T47D (cell line): ENCODE data around the gene MMEL1.
"Not testable (repeated sequence)": the region's sequence is repeated elsewhere in the genome, so short reads cannot be mapped to it uniquely, and the experiment has no call there.

Experiments used
- DNase-seq, 2 experiments: peaks; one replicate each; pipeline versions ENCODE4 v3.0.0 to v3.0.0-alpha.2; 2011 to 2012; ENCODE audit warnings: low read depth in 1 of 2, low spot score in 1 of 2
- JUND ChIP-seq: IDR thresholded peaks from 2 replicates; pipeline ENCODE4 v1.6.1; 2012; ENCODE audit warnings: low read depth
- in situ Hi-C: cut with HindIII; loops from 2 replicates; pipeline ENCODE4 v1.10.0; 2016; ENCODE audit warnings: low sequenced_read_pairs, low pct_unique_long_range_greater_than_20kb

Gene MMEL1

DNA sequence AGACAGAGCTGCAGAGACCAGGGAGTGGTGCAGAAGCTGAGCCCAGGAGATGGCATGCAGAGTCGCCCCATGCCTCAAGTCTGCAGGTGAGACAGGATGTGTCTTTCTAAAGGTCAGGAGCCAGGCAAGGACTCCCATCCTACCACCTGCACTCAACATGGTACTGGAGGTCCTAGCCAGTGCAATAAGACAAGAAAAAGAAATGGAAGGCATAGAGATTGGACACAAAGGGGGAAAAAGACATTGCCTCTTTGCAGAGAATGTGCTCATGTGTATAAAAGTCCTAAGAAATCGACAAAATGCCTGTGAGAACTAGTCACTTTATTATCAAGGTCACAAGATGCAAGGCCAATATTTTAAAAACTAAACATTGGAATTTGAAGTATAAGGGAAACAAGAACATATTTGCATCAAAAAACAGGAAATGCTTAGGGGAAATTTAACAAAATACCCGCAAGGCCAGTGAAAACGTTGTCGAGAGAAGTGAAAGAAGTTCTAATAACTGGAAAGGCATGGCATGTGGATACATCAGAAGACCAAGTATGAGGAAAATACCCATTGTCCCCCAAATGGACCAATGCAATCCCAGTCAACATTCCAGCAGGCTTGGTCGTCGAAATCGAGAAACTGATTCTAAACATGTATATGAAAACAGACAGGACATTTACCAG is 59.4 kb downstream of the MMEL1 start:
- in situ Hi-C loops = no loop called here
- no peak for TF ChIP-seq JUND
- no peak for DNase-seq

DNA sequence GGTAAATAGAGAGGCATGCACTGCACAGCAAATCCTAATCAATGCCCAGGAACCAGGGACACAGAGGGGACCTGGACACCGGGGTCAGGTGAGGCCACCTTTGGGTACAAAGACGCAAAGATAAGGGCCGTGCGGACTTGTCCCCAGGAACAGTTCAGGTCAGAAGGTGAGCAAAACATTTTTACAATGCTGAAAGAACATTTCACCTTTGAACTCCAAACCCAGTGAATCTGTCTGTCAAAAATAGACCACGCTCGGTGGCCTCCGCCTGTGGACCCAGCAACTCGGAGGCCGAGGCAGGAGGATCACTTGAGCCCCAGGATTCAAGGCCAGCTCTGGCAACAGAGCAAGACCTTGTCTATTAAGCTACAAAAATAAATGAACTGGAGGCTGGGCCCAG is 61.5 kb downstream of the MMEL1 start:
- DNase-seq = no peak
- in situ Hi-C loops = no loop called here
- TF ChIP-seq JUND = no peak

DNA sequence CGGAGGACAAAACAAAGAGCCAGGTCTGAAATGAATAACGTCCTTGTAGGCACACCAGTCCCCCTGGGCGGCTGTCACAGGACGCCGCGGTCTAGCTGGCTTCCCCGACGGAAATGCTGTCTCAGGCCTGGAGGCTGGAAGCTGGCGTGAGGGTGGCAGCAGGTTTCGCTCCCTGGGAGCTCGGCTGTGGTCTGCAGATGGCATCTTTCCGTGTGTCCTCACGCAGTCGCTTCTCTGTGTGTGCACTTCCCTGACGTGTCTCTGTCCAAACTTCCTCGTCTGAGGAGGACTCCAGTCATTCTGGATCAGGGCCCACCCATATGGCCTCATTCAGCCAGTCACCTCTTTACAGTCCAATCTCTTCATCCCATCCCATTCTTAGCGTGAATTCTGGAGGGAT is 62.5 kb downstream of the MMEL1 start:
- no peak for DNase-seq
- in situ Hi-C loops = no loop called here
- TF ChIP-seq JUND = no peak

DNA sequence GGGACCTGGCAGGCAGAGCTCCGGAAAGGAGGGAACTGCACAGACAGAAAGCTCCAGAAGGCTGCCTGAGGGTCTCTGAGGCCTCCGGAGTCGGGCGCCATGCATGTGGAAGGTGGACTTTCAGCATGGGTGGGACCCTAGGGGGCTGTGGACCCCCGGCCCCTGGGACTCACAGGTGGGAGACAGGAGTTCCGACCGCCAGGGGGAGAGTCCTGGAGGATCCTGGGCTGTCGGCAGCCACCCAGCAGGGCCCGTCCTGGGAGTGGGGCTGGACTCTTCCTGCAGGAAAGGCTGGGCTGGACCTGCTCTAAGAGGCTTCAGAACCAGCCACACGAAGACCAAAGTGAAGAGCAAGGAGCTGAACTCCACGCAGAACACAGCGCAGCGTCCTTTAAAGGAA is 63.1 kb downstream of the MMEL1 start:
- DNase-seq, in situ Hi-C loops: not testable (repeated sequence)

DNA sequence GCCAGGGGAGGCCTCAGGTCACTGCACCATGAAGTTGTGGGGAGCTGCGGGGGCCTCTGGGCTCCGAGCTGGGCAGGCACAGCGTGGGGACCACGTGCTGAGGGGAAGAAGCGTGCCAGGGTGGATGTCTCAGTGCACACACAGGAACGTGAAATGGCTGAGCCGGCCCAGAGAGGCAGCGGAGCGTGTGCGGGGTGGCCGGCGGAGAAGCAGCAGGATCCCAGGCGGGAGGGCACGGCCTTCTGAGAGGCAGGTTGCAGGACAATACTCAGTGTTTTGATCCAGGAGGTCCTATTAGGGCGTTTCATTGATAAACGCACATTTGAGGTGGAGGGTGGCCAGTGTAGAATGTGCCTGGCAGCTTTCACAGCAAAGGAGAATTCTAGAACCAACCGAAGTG is 63.8 kb downstream of the MMEL1 start:
- no peak for DNase-seq
- in situ Hi-C loops = no loop called here
- no peak for TF ChIP-seq JUND

DNA sequence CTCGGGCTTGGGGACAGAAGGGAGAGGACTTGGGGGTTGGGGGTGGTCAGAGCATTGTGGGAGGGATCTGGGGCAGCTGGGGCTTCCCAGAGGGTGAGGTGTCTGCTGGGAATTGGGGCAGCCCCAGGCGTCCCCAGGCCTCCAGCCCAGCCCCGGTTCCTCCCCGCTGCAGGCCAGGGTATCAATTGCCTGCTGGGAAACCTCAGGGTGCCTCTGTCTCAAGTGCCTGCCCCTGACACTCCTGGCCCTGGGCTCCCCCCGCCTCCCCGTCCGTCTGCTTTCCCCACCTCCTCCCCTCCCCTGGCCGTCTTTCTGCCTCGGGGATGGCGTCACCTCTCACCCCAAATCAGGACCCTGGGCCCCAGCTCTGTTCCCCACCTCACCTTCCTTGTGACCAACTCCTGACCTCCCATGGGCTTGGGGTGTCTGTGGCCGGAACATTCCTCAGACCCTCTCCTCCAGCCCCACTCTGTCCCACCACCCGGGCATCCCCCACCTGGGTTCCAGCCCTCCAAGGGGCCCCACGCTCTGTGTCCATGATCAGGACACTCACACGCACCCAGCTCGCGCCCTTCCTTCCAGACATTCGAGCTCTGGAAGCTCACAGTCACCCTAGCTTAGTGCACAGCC is 64.5 kb downstream of the MMEL1 start:
- in situ Hi-C loops, DNase-seq: not testable (repeated sequence)

DNA sequence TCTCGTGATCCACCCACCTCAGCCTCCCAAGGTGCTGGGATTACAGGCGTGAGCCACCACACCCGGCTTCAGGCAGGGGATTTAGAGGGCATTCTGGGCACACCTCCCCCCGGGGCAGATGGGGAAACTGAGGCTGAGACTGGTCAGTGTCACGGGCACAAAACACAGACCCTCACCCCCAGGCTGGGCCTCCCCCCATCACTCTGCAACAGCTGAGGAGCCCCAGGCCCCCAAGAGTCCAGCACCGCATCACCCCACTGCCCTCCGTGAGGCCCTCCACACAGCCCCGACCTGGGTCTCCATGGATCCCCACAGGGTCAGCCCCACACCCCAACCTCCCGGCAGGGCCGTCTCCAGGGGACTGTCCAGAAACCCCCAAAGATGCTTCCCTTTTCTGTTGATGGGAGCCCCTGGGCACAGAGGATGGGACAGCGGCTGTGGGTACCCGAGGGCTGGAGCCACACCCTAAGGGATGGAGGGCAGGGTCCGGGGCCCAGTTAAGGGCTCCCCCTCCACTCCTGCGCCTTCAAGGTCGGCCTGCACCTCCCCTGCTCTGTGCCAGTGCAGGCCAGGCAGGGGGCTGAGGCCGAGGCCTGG is 65.6 kb downstream of the MMEL1 start:
- TF ChIP-seq JUND = no peak
- in situ Hi-C loops = no loop called here
- DNase-seq = no peak

DNA sequence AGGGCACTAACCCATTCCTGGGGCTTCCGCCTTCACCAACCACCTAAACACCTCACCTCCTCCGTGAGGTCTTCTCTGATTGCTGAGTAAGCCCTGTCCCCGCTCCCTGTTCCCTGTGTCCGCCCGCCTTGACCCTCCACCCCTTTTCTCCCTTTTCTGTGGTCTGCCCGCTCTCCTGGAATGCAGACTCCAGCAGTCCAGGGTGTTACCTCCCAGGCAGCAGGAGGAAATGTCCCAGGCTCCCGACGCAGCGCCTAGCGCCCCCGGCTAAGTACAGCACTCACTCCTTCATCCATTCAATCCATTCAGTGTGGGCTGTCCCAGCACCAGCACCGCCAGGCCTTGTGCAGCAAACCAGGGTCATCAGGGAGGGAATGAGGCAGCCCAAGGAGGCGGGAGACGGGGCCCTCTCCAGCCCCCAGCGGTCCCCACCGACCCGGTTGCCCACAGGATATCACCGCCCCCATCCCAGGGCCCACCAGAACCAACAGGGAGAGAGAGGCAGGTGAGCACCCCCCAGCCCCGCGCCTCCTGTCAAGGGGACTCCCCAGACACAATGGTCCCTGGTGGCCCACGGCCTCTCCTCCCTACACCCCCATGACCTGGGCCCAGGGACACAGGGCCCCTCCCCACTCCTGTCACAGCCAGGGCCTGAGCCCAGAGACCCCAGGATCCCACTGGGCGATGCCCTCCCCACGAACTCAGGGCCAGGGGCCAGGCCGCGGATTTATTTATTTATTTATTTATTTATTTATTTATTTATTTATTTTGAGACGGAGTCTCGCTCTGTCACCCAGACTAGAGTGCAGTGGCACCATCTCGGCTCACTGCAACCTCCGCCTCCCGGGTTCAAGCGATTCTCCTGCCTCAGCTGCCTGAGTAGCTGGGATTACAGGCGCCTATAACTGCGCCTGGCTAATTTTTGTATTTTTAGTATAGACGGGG is 66.4 kb downstream of the MMEL1 start:
- no peak for TF ChIP-seq JUND
- DNase-seq = no peak
- in situ Hi-C loops = no loop called here

DNA sequence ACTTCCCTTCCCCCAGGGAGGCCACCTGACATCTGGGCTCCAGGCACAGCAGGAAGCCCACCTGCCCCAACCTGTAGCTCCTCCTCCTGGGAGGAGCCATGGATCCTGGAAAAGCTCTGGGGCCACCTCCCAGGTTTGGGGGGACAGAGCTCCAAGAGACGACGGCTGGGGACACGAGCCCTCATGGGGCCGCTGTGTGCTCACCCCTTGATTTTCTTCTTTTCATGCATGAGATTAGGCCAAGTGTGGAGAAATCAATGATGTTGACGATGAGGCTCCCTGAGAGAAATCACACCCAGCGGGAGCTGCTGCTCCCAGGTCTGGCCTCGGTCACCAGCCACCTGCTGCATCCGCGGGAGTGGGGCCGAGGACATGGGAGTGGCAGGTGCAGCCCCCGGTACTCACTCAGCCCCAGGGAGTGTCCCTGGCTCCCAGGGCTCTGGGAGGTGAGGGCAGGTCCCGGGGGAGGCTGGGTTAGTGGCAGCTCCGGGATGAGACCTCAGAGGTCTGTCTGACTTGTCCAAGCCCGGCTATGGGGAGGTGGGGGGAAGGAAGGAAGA is 67.9 kb downstream of the MMEL1 start:
- no peak for TF ChIP-seq JUND
- DNase-seq = no peak
- in situ Hi-C loops = no loop called here

DNA sequence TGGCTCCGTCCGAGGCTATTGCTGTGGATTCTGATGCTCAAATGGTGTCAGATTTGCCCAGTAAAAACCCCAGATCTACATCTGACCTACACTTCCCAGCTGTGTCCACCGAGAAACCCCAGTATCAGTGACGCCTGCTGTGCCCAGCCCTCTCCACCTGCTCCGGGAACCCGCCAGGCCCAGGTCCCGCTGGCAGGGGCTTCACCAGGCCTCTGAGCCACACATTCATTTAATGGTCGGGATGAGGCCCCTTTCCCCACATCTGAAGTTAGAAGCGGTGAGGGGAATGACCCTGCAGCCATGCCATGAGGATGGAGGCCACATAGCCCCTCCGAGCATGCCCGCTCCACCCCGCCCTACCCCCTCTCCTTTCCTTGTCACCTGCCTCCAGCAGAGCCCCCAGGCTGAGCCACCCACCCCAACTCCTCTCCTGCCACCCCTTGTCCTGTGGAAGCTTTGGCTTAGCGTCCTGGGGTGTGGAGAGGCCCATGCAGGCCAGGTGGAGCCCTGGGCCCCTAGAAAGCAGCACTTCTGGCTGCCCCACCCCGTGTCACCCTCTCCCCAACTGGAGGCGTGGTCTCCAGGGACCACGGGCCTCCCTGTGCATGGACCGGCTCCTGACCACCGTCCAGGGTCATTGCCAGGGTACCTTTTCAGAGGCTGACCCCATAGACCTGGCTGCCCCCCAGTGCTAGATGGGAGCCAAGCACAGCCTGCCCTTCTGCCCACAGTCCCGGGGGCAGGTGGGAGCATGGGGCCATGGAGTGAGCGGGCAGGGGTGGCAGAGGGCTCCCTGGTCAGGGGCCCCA is 68.6 kb downstream of the MMEL1 start:
- DNase-seq = no peak
- TF ChIP-seq JUND = no peak
- in situ Hi-C loops = no loop called here

DNA sequence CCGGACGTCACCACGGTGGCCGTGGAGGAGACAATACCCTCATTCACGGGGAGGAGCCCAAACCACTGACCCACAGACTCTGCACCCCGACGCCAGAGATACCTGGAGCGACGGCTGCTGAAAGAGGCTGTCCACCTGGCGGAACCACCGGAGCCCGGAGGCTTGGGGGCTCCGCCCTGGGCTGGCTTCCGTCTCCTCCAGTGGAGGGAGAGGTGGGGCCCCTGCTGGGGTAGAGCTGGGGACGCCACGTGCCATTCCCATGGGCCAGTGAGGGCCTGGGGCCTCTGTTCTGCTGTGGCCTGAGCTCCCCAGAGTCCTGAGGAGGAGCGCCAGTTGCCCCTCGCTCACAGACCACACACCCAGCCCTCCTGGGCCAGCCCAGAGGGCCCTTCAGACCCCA is 69.6 kb downstream of the MMEL1 start:
- in situ Hi-C loops = no loop called here
- DNase-seq = no peak
- TF ChIP-seq JUND = no peak
